ENCODE measurements around the gene MRE11. TPM values are rescaled to one million over a fixed set of nuclear protein-coding genes. Genes with fewer than 3 reads are reported as not detected.
"Not testable (repeated sequence)": the region's sequence is repeated elsewhere in the genome, so short reads cannot be mapped to it uniquely, and the experiment has no call there.

The MRE11 gene
- total RNA-seq, 2 experiments from 2014 or later, result 42.6 to 62.1 TPM

- no peak overlapping the region for H3K4me3 ChIP-seq (ENCODE audit: low read depth, low read length, poor library complexity, severe bottlenecking)
- ChIA-PET CTCF (ENCODE audit: unreplicated experiment) (no interaction called here), POLR2A (interaction anchor here (0.6 kb wide), 1 partner anchor 619 kb away, joined by 4 read pairs; no protein-coding TSS in a partner anchor)
- no peaks in the 10 kb centered on the region for H3K9me2 ChIP-seq (ENCODE audit: insufficient read depth, low read length)
- no peak overlapping the region for H2AFZ ChIP-seq (ENCODE audit: low read length)
- no peaks in the 10 kb centered on the region for H3K79me2 ChIP-seq (ENCODE audit: insufficient read depth, low read depth, low read length)
- H4K20me1 ChIP-seq (ENCODE audit: insufficient read depth, low read length), result no peaks in the 10 kb centered on the region
- no TSS peak for BruUV-seq (replicated peaks)
- H3K4me2 ChIP-seq (ENCODE audit: low read length), result no peak overlapping the region
- no peak for DNase-seq (ENCODE audit: low spot score)
- H3K36me3 ChIP-seq (ENCODE audit: insufficient read depth, low read length), result no peaks in the 10 kb centered on the region
- H3K27ac ChIP-seq (ENCODE audit: low read depth, low read length, poor library complexity, severe bottlenecking), result no peak overlapping the region
- no peaks in the 10 kb centered on the region for H3K4me1 ChIP-seq (ENCODE audit: insufficient read depth, low read length, poor library complexity, severe bottlenecking)
- intact Hi-C loops (cut with micrococcal nuclease; ENCODE audit: unreplicated experiment), result no loop called here
- TF ChIP-seq EZH2phosphoT487 (IDR thresholded peaks at IDR 0.05; ENCODE audit: borderline replicate concordance, low read depth, low read length) (no peak), CTCF (conservative IDR thresholded peaks at IDR 0.05; ENCODE audit: low read length) (no peak)
- H3K9me3 ChIP-seq (ENCODE audit: low read length), result no peaks in the 10 kb centered on the region
Observed at GRCh38 chr11:94513091-94513490, 19.4 kb upstream of the MRE11 start.

- H4K20me1 ChIP-seq (ENCODE audit: insufficient read depth, low read length), result no peaks in the 10 kb centered on the region
- H3K27ac ChIP-seq (ENCODE audit: low read depth, low read length, poor library complexity, severe bottlenecking), result no peak within 1 kb of the TSS
- POLR2A ChIA-PET, result interaction anchor here (0.5 to 0.7 kb wide), 2 partner anchors 115 to 233 kb away, joined by 3 read pairs; no protein-coding TSS in a partner anchor
- no peak within 1 kb of the TSS for H2AFZ ChIP-seq (ENCODE audit: low read length)
- no TSS peak for BruUV-seq (replicated peaks)
- H3K4me2 ChIP-seq (ENCODE audit: low read length), result no peak within 1 kb of the TSS
- DNase-seq (ENCODE audit: low spot score), result no peak
- TF ChIP-seq CTCF (conservative IDR thresholded peaks at IDR 0.05; ENCODE audit: low read length), result no peak
- no peak for TF ChIP-seq EZH2phosphoT487 (IDR thresholded peaks at IDR 0.05; ENCODE audit: borderline replicate concordance, low read depth, low read length)
- intact Hi-C loops (cut with micrococcal nuclease; ENCODE audit: unreplicated experiment), result no loop called here
- H3K36me3 ChIP-seq (ENCODE audit: insufficient read depth, low read length), result no peaks in the 10 kb centered on the region
- H3K4me1 ChIP-seq (ENCODE audit: insufficient read depth, low read length, poor library complexity, severe bottlenecking), result no peaks in the 10 kb centered on the region
- CTCF ChIA-PET (ENCODE audit: unreplicated experiment), result no interaction called here
- H3K9me2 ChIP-seq (ENCODE audit: insufficient read depth, low read length), result no peaks in the 10 kb centered on the region
- no peaks in the 10 kb centered on the region for H3K9me3 ChIP-seq (ENCODE audit: low read length)
- H3K79me2 ChIP-seq (ENCODE audit: insufficient read depth, low read depth, low read length), result no peaks in the 10 kb centered on the region
- H3K4me3 ChIP-seq (ENCODE audit: low read depth, low read length, poor library complexity, severe bottlenecking), result no peak within 1 kb of the TSS
Observed at GRCh38 chr11:94511932-94512781, 18.5 kb upstream of the MRE11 start, which contains the start of gene C11orf97. C11orf97 (plus strand) TSS chr11:94512461; CDS start chr11:94512529, 68 bp downstream.

- Histone ChIP-seq H2AFZ (ENCODE audit: low read length) (no peak overlapping the region), H3K4me3 (ENCODE audit: low read depth, low read length, poor library complexity, severe bottlenecking) (no peak overlapping the region), H4K20me1 (ENCODE audit: insufficient read depth, low read length) (no peaks in the 10 kb centered on the region; the same call in 1 of the 2 replicates), H3K36me3 (ENCODE audit: insufficient read depth, low read length) (no peaks in the 10 kb centered on the region), H3K9me2 (ENCODE audit: insufficient read depth, low read length) (no peaks in the 10 kb centered on the region), H3K4me1 (ENCODE audit: insufficient read depth, low read length, poor library complexity, severe bottlenecking) (no peaks in the 10 kb centered on the region), H3K79me2 (ENCODE audit: insufficient read depth, low read depth, low read length) (no peaks in the 10 kb centered on the region), H3K27ac (ENCODE audit: low read depth, low read length, poor library complexity, severe bottlenecking) (no peak overlapping the region), H3K4me2 (ENCODE audit: low read length) (no peak overlapping the region), H3K9me3 (ENCODE audit: low read length) (no peaks in the 10 kb centered on the region)
- CTCF ChIA-PET (ENCODE audit: unreplicated experiment), result interaction anchor here (1.0 kb wide), 1 partner anchor 966 kb away, joined by 3 read pairs; no protein-coding TSS in a partner anchor
- no peak for TF ChIP-seq EZH2phosphoT487 (IDR thresholded peaks at IDR 0.05; ENCODE audit: borderline replicate concordance, low read depth, low read length)
- no peak for TF ChIP-seq CTCF (conservative IDR thresholded peaks at IDR 0.05; ENCODE audit: low read length)
- intact Hi-C loops (cut with micrococcal nuclease; ENCODE audit: unreplicated experiment), result loop anchor here (10.0 kb wide), 1 partner anchor 583 kb away; no protein-coding TSS in a partner anchor
- no TSS peak for BruUV-seq (replicated peaks)
- POLR2A ChIA-PET, result no interaction called here
- no peak for DNase-seq (ENCODE audit: low spot score)
Observed at GRCh38 chr11:94507485-94507884, 13.8 kb upstream of the MRE11 start.

- CTCF ChIA-PET (ENCODE audit: unreplicated experiment); H3K36me3 ChIP-seq (ENCODE audit: insufficient read depth, low read length); POLR2A ChIA-PET; H3K4me2 ChIP-seq (ENCODE audit: low read length); DNase-seq (ENCODE audit: low spot score); H3K79me2 ChIP-seq (ENCODE audit: insufficient read depth, low read depth, low read length); H3K9me3 ChIP-seq (ENCODE audit: low read length); BruUV-seq (replicated peaks); H2AFZ ChIP-seq (ENCODE audit: low read length); H3K9me2 ChIP-seq (ENCODE audit: insufficient read depth, low read length); H3K4me3 ChIP-seq (ENCODE audit: low read depth, low read length, poor library complexity, severe bottlenecking); H3K4me1 ChIP-seq (ENCODE audit: insufficient read depth, low read length, poor library complexity, severe bottlenecking); H4K20me1 ChIP-seq (ENCODE audit: insufficient read depth, low read length); H3K27ac ChIP-seq (ENCODE audit: low read depth, low read length, poor library complexity, severe bottlenecking): not testable (repeated sequence)
- intact Hi-C loops (cut with micrococcal nuclease; ENCODE audit: unreplicated experiment), result loop anchor here (10.0 kb wide), 1 partner anchor 582 kb away; no protein-coding TSS in a partner anchor
Observed at GRCh38 chr11:94506513-94506912, 12.9 kb upstream of the MRE11 start.

Measured in OCI-LY7 (cell line).